WTC11 (cell line): ENCODE results near the gene ZNF77. TPM values are rescaled to one million over a fixed set of nuclear protein-coding genes. Genes with fewer than 3 reads are reported as not detected.

Experiments used
- CREM ChIP-seq: sonication (generic); formaldehyde crosslinking; IDR thresholded peaks from 2 replicates; pipeline ENCODE4 v1.8.1; 2022; ENCODE audit warnings: mild to moderate bottlenecking, missing genetic modification reagents, moderate library complexity
- ETV6 ChIP-seq: sonication (generic); formaldehyde crosslinking; IDR thresholded peaks from 2 replicates; pipeline ENCODE4 v1.8.1; 2022; ENCODE audit warnings: mild to moderate bottlenecking, missing genetic modification reagents
- FOXJ3 ChIP-seq: sonication (generic); formaldehyde crosslinking; IDR thresholded peaks from 2 replicates; pipeline ENCODE4 v1.9.0; 2021; ENCODE audit warnings: missing genetic modification reagents, mild to moderate bottlenecking, borderline replicate concordance
- JUN ChIP-seq: sonication (generic); formaldehyde crosslinking; IDR thresholded peaks from 2 replicates; pipeline ENCODE4 v1.8.0; 2023; ENCODE audit warnings: mild to moderate bottlenecking, missing genetic modification reagents
- MYBL2 ChIP-seq: sonication (generic); formaldehyde crosslinking; IDR thresholded peaks from 2 replicates; pipeline ENCODE4 v1.8.1; 2023; ENCODE audit warnings: mild to moderate bottlenecking, moderate library complexity, missing genetic modification reagents
- NR1H2 ChIP-seq: sonication (generic); formaldehyde crosslinking; IDR thresholded peaks from 2 replicates; pipeline ENCODE4 v1.9.0; 2021; ENCODE audit warnings: mild to moderate bottlenecking, moderate library complexity, missing genetic modification reagents
- NR3C1 ChIP-seq: sonication (generic); formaldehyde crosslinking; conservative IDR thresholded peaks from 2 replicates; pipeline ENCODE4 v1.8.1; 2023; ENCODE audit warnings: low read depth, mild to moderate bottlenecking, missing genetic modification reagents
- SMAD3 ChIP-seq: sonication (generic); formaldehyde crosslinking; IDR thresholded peaks from 2 replicates; pipeline ENCODE4 v1.8.0; 2022; ENCODE audit warnings: missing genetic modification reagents, mild to moderate bottlenecking, borderline replicate concordance
- TEAD4 ChIP-seq: sonication (generic); formaldehyde crosslinking; IDR thresholded peaks from 2 replicates; pipeline ENCODE4 v1.8.0; 2022; ENCODE audit warnings: mild to moderate bottlenecking, missing genetic modification reagents
- ZNF317 ChIP-seq: sonication (generic); formaldehyde crosslinking; IDR thresholded peaks from 2 replicates; pipeline ENCODE4 v1.8.1; 2023; ENCODE audit warnings: low read depth, mild to moderate bottlenecking, moderate library complexity, missing genetic modification reagents, borderline replicate concordance
- ZNF671 ChIP-seq: fragments of 250-450 bp; sonication (Bioruptor Pico); IDR thresholded peaks from 2 replicates; pipeline ENCODE4 v1.8.0; 2021; ENCODE audit warnings: mild to moderate bottlenecking
- total RNA-seq: library from RNA; stranded (reverse); gene quantifications from 3 replicates; pipeline ENCODE4 v1.2.3, GENCODE V29; 2021
- TF ChIP-seq, protein P1 (sequence below): sonication (generic); formaldehyde crosslinking; IDR thresholded peaks from 2 replicates; pipeline ENCODE4 v1.8.0; 2023; ENCODE audit warnings: missing genetic modification reagents, mild to moderate bottlenecking, borderline replicate concordance
- TF ChIP-seq, protein P2 (sequence below): sonication (generic); formaldehyde crosslinking; IDR thresholded peaks from 2 replicates; pipeline ENCODE4 v1.8.1; 2022; ENCODE audit warnings: mild to moderate bottlenecking, missing genetic modification reagents, moderate library complexity, borderline replicate concordance
- TF ChIP-seq, protein P3 (sequence below): fragments of 250-450 bp; sonication (Bioruptor Pico); IDR thresholded peaks from 2 replicates; pipeline ENCODE4 v1.9.0; 2021; ENCODE audit warnings: moderate library complexity, mild to moderate bottlenecking, inconsistent platforms, borderline replicate concordance
- TF ChIP-seq, protein P4 (sequence below): sonication (generic); formaldehyde crosslinking; IDR thresholded peaks from 2 replicates; pipeline ENCODE4 v1.8.1; 2022; ENCODE audit warnings: missing genetic modification reagents, borderline replicate concordance
- TF ChIP-seq, protein P5 (sequence below): sonication (generic); formaldehyde crosslinking; IDR thresholded peaks from 2 replicates; pipeline ENCODE4 v1.8.0; 2022; ENCODE audit warnings: mild to moderate bottlenecking, missing genetic modification reagents
- TF ChIP-seq, protein P6 (sequence below): sonication (generic); formaldehyde crosslinking; IDR thresholded peaks from 2 replicates; pipeline ENCODE4 v1.8.0; 2022; ENCODE audit warnings: mild to moderate bottlenecking, missing genetic modification reagents
- TF ChIP-seq, protein P7 (sequence below): fragments of 250-450 bp; sonication (Bioruptor Pico); conservative IDR thresholded peaks from 2 replicates; pipeline ENCODE4 v1.9.0; 2021; ENCODE audit warnings: mild to moderate bottlenecking

Gene ZNF77
- total RNA-seq, 1 experiment from 2014 or later = 4.7 TPM

DNA sequence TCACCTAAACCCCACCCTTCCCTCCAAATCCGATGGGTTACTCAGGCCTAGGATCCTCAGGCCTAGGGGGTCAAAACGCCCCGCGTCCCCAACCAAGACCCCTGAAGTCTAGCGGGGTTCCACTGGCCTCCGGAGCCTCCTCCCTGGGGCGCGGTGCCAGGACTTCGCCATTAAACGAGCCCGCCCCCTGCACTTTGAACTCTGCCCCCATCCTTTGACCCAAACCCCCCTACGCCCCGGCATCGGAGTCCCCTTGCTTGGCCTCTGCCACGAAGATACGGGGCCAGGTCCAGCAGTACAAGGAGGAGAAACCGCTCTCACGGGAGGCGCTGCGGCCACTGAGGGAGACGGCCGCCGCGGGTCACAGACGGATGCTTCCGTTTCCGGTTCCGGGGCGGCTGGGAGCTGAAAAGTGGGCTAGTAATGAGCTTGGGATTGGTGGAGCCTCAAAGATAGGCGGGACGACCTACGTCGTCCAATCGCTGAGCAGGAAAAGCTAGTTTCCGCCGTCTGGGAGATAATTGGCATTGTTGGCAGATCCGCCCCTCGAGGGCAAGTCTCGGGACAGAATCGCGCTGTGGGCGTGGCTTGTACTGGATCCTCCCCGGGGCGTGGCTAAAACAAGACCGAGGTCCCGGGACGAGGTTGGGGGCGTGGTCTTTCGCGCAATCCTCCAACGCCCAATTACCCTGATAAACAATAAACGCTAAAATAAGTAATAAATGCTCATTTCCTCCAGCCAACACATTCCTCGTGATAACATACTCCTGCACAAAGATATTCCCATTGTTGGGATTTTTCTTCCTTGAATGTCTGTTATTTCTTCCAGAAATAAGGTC, 5.7 kb upstream of the ZNF77 start (continued):
- TF ChIP-seq, protein P1, sequence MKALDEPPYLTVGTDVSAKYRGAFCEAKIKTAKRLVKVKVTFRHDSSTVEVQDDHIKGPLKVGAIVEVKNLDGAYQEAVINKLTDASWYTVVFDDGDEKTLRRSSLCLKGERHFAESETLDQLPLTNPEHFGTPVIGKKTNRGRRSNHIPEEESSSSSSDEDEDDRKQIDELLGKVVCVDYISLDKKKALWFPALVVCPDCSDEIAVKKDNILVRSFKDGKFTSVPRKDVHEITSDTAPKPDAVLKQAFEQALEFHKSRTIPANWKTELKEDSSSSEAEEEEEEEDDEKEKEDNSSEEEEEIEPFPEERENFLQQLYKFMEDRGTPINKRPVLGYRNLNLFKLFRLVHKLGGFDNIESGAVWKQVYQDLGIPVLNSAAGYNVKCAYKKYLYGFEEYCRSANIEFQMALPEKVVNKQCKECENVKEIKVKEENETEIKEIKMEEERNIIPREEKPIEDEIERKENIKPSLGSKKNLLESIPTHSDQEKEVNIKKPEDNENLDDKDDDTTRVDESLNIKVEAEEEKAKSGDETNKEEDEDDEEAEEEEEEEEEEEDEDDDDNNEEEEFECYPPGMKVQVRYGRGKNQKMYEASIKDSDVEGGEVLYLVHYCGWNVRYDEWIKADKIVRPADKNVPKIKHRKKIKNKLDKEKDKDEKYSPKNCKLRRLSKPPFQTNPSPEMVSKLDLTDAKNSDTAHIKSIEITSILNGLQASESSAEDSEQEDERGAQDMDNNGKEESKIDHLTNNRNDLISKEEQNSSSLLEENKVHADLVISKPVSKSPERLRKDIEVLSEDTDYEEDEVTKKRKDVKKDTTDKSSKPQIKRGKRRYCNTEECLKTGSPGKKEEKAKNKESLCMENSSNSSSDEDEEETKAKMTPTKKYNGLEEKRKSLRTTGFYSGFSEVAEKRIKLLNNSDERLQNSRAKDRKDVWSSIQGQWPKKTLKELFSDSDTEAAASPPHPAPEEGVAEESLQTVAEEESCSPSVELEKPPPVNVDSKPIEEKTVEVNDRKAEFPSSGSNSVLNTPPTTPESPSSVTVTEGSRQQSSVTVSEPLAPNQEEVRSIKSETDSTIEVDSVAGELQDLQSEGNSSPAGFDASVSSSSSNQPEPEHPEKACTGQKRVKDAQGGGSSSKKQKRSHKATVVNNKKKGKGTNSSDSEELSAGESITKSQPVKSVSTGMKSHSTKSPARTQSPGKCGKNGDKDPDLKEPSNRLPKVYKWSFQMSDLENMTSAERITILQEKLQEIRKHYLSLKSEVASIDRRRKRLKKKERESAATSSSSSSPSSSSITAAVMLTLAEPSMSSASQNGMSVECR (CRISPR knock-in tag) = peak; percentile 85; the same call in 1 of the 2 replicates
- TF ChIP-seq, protein P2, sequence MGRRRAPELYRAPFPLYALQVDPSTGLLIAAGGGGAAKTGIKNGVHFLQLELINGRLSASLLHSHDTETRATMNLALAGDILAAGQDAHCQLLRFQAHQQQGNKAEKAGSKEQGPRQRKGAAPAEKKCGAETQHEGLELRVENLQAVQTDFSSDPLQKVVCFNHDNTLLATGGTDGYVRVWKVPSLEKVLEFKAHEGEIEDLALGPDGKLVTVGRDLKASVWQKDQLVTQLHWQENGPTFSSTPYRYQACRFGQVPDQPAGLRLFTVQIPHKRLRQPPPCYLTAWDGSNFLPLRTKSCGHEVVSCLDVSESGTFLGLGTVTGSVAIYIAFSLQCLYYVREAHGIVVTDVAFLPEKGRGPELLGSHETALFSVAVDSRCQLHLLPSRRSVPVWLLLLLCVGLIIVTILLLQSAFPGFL = no peak
- TF ChIP-seq FOXJ3 (CRISPR knock-in tag) (no peak), MYBL2 (CRISPR knock-in tag) (no peak), NR3C1 (CRISPR knock-in tag) (no peak), NR1H2 (CRISPR knock-in tag) (no peak), ZNF671 (no peak), CREM (CRISPR knock-in tag) (0 out of 2 replicates have a peak, but pooled peaks have one; percentile 60), ETV6 (CRISPR knock-in tag) (no peak), ZNF317 (no peak), SMAD3 (no peak), TEAD4 (CRISPR knock-in tag) (no peak), JUN (CRISPR knock-in tag) (peak; percentile 46; the same call in 1 of the 2 replicates)
- TF ChIP-seq, protein P3, sequence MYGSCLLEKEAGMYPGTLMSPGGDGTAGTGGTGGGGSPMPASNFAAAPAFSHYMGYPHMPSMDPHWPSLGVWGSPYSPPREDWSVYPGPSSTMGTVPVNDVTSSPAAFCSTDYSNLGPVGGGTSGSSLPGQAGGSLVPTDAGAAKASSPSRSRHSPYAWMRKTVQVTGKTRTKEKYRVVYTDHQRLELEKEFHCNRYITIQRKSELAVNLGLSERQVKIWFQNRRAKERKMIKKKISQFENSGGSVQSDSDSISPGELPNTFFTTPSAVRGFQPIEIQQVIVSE (CRISPR knock-in tag) = no peak
- TF ChIP-seq, protein P4, sequence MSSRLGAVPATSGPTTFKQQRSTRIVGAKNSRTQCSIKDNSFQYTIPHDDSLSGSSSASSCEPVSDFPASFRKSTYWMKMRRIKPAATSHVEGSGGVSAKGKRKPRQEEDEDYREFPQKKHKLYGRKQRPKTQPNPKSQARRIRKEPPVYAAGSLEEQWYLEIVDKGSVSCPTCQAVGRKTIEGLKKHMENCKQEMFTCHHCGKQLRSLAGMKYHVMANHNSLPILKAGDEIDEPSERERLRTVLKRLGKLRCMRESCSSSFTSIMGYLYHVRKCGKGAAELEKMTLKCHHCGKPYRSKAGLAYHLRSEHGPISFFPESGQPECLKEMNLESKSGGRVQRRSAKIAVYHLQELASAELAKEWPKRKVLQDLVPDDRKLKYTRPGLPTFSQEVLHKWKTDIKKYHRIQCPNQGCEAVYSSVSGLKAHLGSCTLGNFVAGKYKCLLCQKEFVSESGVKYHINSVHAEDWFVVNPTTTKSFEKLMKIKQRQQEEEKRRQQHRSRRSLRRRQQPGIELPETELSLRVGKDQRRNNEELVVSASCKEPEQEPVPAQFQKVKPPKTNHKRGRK = no peak
- TF ChIP-seq, protein P5, sequence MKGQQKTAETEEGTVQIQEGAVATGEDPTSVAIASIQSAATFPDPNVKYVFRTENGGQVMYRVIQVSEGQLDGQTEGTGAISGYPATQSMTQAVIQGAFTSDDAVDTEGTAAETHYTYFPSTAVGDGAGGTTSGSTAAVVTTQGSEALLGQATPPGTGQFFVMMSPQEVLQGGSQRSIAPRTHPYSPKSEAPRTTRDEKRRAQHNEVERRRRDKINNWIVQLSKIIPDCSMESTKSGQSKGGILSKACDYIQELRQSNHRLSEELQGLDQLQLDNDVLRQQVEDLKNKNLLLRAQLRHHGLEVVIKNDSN (CRISPR knock-in tag) = no peak
- TF ChIP-seq, protein P6, sequence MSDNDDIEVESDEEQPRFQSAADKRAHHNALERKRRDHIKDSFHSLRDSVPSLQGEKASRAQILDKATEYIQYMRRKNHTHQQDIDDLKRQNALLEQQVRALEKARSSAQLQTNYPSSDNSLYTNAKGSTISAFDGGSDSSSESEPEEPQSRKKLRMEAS (CRISPR knock-in tag) = peak; percentile 72
- TF ChIP-seq, protein P7, sequence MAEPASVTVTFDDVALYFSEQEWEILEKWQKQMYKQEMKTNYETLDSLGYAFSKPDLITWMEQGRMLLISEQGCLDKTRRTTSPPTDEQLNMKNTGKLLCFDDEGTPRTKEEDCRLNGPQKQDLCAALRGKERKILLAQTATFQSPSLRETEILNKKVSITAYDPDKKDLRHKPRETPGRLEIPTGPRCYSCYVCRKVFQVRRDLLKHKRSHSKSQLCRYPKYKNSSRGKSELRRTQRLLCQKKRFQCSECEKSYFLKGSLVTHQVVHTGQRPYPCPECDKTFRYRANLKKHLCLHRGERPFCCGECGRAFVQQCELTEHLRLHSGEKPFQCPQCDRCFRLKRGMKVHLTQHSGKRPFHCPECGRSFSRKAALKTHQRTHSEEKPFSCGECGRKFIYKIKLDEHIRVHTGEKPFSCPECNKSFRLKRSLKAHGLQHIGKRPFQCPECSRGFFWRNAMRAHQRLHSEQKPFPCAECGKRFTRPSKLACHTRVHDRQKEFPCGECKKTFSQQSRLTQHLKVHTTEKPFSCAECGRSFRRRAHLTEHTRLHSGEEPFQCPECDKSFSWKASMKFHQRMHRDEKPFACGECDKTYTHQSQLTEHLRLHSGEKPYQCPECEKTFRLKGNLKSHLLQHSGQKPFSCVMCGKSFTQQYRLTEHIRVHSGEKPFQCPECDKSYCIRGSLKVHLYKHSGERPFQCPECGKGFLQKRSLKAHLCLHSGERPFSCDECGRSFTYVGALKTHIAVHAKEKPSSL = no peak
